Dedifferentiated amniotic fluid mesenchymal stem cell (primary cell): ENCODE results near the gene CBR1.

Experiments used
- DNase-seq: peaks from one replicate; pipeline ENCODE4 v3.0.0-alpha.2; 2016; ENCODE audit errors: extremely low spot score

The CBR1 gene

GRCh38 chr21:36115138-36115730 is 45.4 kb downstream of the CBR1 start:
- DNase-seq: no peak

- DNase-seq: no peak
Measured at GRCh38 chr21:36117286-36117741, 47.5 kb downstream of the CBR1 start.

GRCh38 chr21:36120304-36120888 is 50.6 kb downstream of the CBR1 start:
- no peak for DNase-seq
